H1 (cell line): ENCODE results near the gene GPANK1. TPM values are rescaled to one million over a fixed set of nuclear protein-coding genes. Genes with fewer than 3 reads are reported as not detected.

Experiments used
- SP2 ChIP-seq: IDR thresholded peaks from 2 replicates; pipeline ENCODE4 v1.6.1; 2012; ENCODE audit warnings: mild to moderate bottlenecking, low read length, inconsistent platforms
- SRF ChIP-seq: IDR thresholded peaks from 2 replicates; pipeline ENCODE4 v1.6.1; 2011; ENCODE audit warnings: mild to moderate bottlenecking, low read depth, low read length, moderate library complexity
- TAF7 ChIP-seq: optimal IDR thresholded peaks from 2 replicates; pipeline ENCODE3; 2011; ENCODE audit warnings: low read depth, mild to moderate bottlenecking, inconsistent platforms, low read length, moderate library complexity, borderline replicate concordance
- TCF12 ChIP-seq: IDR thresholded peaks from 2 replicates; pipeline ENCODE4 v1.6.1; 2011; ENCODE audit warnings: low read depth, mild to moderate bottlenecking, low read length
- ZNF274 ChIP-seq: IDR thresholded peaks from 2 replicates; pipeline ENCODE4 v1.7.0; 2012; ENCODE audit warnings: low read length, borderline replicate concordance; ENCODE audit errors: extremely low read depth
- polyA plus RNA-seq, 7 experiments: library from polyadenylated mRNA; depleted of rRNA in 3 of 7; stranded (reverse) in 5 of 7; unstranded in 2 of 7; fragments of >200 nt in 5 of 7; fragments of 200-250 nt in 2 of 7; gene quantifications; 1 replicate in 5 of 7; 2 replicates in 1 of 7; 4 replicates in 1 of 7; pipeline versions ENCODE4 v1.2.1 to v1.2.3, GENCODE V29; 2011 to 2013; ENCODE audit warnings: missing spikeins in 2 of 7, mixed read lengths in 2 of 7
- total RNA-seq: library from RNA; stranded (reverse); fragmentation: NEBNext Ultra II Directional; extraction: Animal tissue kit (Norgen Biotek cat#: 25700); gene quantifications from 2 replicates; pipeline ENCODE4 v1.2.1, GENCODE V29; 2021

GPANK1 gene
- total and polyA plus RNA-seq, 2 of the 8 experiments (the other 6 are each of a cell fraction or from before 2014, with no cell fraction given), result 24.5 to 30.2 TPM

DNA sequence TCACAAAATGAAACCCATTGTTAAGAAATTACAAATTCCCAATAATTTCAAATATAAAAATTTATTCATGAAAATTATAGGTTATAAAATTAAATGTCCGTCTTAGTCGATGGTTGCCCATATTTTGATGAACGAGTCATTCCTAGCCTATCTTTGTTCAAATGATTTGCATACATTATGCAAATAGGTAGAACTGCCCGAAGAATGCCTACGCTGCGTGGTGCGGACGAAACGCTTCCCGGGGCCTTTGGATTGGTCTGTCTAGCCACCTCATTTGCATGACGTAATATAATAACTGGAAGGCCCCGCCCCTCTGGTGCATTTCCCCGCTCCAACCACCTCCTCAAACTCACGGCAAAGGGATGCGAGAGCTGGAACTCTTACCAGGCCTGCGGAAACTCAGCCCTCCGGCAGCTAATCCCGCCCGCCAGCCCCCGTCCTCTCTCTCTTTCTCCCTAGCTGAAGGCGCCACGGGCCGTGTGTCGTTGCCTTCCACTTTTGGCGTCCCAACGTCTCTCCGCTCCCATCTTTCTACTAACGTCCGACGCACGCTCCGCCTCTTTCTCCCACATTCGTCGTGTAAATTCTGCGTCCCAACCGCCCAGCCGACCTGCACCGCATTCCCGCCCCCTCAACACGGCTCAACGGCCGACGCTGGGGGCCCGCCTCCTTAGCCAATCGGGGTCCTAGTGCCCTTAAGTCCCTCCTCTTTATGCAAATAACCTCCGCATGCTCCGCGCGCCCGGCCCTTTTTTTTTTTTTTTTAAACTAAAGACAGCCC is 44.8 kb downstream of the GPANK1 start (continued):
- TF ChIP-seq TAF7 (peak; percentile 48), SP2 (no peak), SRF (0 out of 2 replicates have a peak, but pooled peaks have one; percentile 1), TCF12 (no peak), ZNF274 (no peak)
